Measurements from ENCODE around the gene PTPN14. TPM values are rescaled to one million over a fixed set of nuclear protein-coding genes. Genes with fewer than 3 reads are reported as not detected.

PTPN14 gene
- total RNA-seq, 5 donors from 2014 or later (not counting 1 experiment from before 2014, with no cell fraction given) = 0.02 to 0.36 (median 0.29) TPM

DNA sequence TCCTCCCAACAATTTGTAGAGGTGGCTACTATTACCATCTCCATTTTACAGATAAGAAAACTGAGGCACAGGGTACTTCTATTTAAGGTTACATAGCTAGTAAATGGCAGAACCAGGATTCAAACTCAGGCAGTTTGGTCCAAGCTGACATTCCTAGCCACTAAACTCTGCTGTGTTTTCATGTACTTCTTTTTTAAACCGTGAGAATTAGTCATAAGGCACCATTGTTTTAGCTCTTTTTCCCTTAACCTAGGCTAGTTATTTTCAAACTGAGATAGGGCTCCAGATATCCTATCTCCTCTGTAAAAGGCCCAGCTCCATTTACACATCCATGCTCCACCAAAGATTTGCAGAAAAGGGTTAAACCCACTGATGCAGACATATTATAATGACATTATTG, 92.9 kb downstream of the PTPN14 start:
- Mint-ChIP-seq H3K4me3 (no peak overlapping the region), H3K9me3 (no peaks in the 10 kb centered on the region), H3K36me3 (no peaks in the 10 kb centered on the region), H3K27me3 (peaks cover 0 to 4% of the 10 kb centered on the region in 2 donors), H3K4me1 (peaks cover 0 to 6% (median 0%) of the 10 kb centered on the region in 3 donors), H3K27ac (no peak overlapping the region)
- ATAC-seq (replicated peaks in 1 of 4) (no peak), DNase-seq (no peak)
- H3K27me3 ChIP-seq (replicated peaks in 1 of 2; ENCODE audit: control insufficient read depth in 2 of 2, extremely low read depth in 1 of 2, insufficient read depth in 2 of 2, low read length in 1 of 2) = no peaks in the 10 kb centered on the region
- H3K27ac ChIP-seq (ENCODE audit: low read length) = no peak overlapping the region
- CTCF ChIA-PET = interaction anchor here in 1 of 2 donors (0.6 kb wide), 1 partner anchor 244 kb away, joined by 3 read pairs; no protein-coding TSS in a partner anchor
- POLR2A ChIA-PET = no interaction called here
- H3K36me3 ChIP-seq (ENCODE audit: control insufficient read depth in 2 of 2, extremely low read depth in 1 of 2, insufficient read depth in 1 of 2, low read length in 1 of 2) = no peaks in the 10 kb centered on the region
- no peaks in the 10 kb centered on the region for H3K4me1 ChIP-seq (ENCODE audit: control insufficient read depth in 1 of 2, extremely low read depth in 1 of 2, insufficient read depth in 2 of 2, low read length in 2 of 2)
- no peaks in the 10 kb centered on the region for H3K9me3 ChIP-seq
- no peak overlapping the region for H3K4me3 ChIP-seq (ENCODE audit: control insufficient read depth in 1 of 2, extremely low read depth in 1 of 2, low read length in 1 of 2)
- 50% methylated on average over 1 of the region's 1 CpG for WGBS (ENCODE audit: insufficient coverage)

DNA sequence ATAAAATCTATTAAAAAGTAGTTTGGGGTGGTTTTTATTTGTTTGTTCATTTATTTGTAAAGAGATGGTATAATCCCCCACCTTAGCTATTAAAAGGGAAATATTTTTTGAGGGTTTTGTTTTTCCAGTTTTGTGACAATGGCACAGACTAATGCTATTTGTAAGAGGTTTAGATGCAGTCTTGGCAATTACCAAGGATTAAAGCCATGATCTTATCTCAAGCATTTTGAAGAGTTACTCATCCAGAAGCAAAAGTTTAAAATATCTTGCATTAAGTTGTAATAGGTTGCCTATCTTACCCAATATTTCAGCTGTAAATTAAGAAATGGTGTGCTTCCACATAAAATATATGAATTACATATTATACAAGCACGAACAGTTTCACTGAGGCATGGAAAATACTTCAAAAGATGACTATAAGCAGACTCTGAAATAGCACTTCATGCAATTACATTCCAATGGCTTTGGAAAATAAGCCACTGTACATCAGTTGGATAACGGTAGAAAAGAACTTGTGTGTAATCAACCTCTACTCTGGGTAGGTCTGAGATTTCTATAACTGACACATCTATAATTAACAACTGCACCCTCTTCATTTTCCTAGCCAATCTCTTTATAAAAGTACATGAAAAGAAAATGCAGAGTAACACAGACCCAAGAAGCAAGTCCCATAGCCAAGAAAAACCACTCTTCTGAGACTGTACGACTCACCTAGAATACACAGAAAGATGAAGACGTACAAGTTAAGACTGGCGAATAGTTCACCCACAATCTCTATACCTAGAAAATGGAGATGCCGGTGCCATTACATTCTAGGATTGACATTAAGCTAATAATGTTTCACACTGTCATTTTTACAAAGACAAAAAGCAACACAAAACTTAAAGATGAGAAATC, 95.2 kb downstream of the PTPN14 start:
- no peak for DNase-seq
- Histone ChIP-seq H3K4me1 (ENCODE audit: control insufficient read depth in 1 of 2, extremely low read depth in 1 of 2, insufficient read depth in 2 of 2, low read length in 2 of 2) (no peaks in the 10 kb centered on the region), H3K4me3 (ENCODE audit: control insufficient read depth in 1 of 2, extremely low read depth in 1 of 2, low read length in 1 of 2) (no peak overlapping the region), H3K27ac (ENCODE audit: low read length) (no peak overlapping the region), H3K27me3 (replicated peaks in 1 of 2; ENCODE audit: control insufficient read depth in 2 of 2, extremely low read depth in 1 of 2, insufficient read depth in 2 of 2, low read length in 1 of 2) (no peaks in the 10 kb centered on the region), H3K36me3 (ENCODE audit: control insufficient read depth in 2 of 2, extremely low read depth in 1 of 2, insufficient read depth in 1 of 2, low read length in 1 of 2) (no peaks in the 10 kb centered on the region), H3K9me3 (no peaks in the 10 kb centered on the region)
- peaks cover 0 to 11% of the 10 kb centered on the region in 2 donors for H3K27me3 Mint-ChIP-seq
- no peak overlapping the region for H3K4me3 Mint-ChIP-seq
- CTCF ChIA-PET = interaction anchor here in 1 of 2 donors (1.0 kb wide), 1 partner anchor 12 kb away, joined by 3 read pairs; no protein-coding TSS in a partner anchor
- POLR2A ChIA-PET = no interaction called here
- H3K27ac Mint-ChIP-seq = no peak overlapping the region
- ATAC-seq (replicated peaks in 1 of 4) = no peak
- WGBS (ENCODE audit: insufficient coverage) = 89% methylated on average over 4 of the region's 6 CpGs
- H3K36me3 Mint-ChIP-seq = no peaks in the 10 kb centered on the region
- peaks cover 0 to 6% (median 0%) of the 10 kb centered on the region in 3 donors for H3K4me1 Mint-ChIP-seq
- no peaks in the 10 kb centered on the region for H3K9me3 Mint-ChIP-seq

DNA sequence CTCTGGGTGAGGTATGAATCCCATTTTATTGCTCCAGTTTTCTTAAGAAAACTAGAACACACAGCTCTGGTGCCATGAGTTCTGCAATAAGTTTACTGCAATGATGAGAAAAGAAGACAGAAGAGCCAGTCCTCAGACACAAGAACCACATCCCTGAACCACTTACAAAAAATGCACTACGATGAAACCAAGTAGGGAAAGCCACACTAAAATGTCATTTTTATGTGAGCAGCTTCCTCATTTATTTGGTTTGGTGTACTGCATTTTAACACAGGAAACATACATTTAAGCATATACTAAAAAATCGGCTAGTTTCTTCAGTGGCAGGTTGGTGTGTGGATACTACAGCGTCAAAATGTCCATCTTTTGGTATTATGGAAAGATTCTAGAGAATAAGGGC, 95.9 kb downstream of the PTPN14 start:
- no peak overlapping the region for H3K27ac Mint-ChIP-seq
- no peaks in the 10 kb centered on the region for H3K9me3 Mint-ChIP-seq
- Histone ChIP-seq H3K36me3 (ENCODE audit: control insufficient read depth in 2 of 2, extremely low read depth in 1 of 2, insufficient read depth in 1 of 2, low read length in 1 of 2) (no peaks in the 10 kb centered on the region), H3K27me3 (replicated peaks in 1 of 2; ENCODE audit: control insufficient read depth in 2 of 2, extremely low read depth in 1 of 2, insufficient read depth in 2 of 2, low read length in 1 of 2) (no peaks in the 10 kb centered on the region), H3K4me1 (ENCODE audit: control insufficient read depth in 1 of 2, extremely low read depth in 1 of 2, insufficient read depth in 2 of 2, low read length in 2 of 2) (no peaks in the 10 kb centered on the region), H3K27ac (ENCODE audit: low read length) (no peak overlapping the region), H3K9me3 (no peaks in the 10 kb centered on the region), H3K4me3 (ENCODE audit: control insufficient read depth in 1 of 2, extremely low read depth in 1 of 2, low read length in 1 of 2) (no peak overlapping the region)
- DNase-seq = no peak
- H3K4me1 Mint-ChIP-seq = peaks cover 0 to 6% (median 0%) of the 10 kb centered on the region in 3 donors
- CTCF ChIA-PET = no interaction called here
- H3K36me3 Mint-ChIP-seq = no peaks in the 10 kb centered on the region
- no peak for ATAC-seq (replicated peaks in 1 of 4)
- H3K4me3 Mint-ChIP-seq = no peak overlapping the region
- whole genome bisulfite sequencing (ENCODE audit: insufficient coverage) = 67% methylated on average over 1 of the region's 3 CpGs
- POLR2A ChIA-PET = no interaction called here
- H3K27me3 Mint-ChIP-seq = peaks cover 0 to 11% of the 10 kb centered on the region in 2 donors

DNA sequence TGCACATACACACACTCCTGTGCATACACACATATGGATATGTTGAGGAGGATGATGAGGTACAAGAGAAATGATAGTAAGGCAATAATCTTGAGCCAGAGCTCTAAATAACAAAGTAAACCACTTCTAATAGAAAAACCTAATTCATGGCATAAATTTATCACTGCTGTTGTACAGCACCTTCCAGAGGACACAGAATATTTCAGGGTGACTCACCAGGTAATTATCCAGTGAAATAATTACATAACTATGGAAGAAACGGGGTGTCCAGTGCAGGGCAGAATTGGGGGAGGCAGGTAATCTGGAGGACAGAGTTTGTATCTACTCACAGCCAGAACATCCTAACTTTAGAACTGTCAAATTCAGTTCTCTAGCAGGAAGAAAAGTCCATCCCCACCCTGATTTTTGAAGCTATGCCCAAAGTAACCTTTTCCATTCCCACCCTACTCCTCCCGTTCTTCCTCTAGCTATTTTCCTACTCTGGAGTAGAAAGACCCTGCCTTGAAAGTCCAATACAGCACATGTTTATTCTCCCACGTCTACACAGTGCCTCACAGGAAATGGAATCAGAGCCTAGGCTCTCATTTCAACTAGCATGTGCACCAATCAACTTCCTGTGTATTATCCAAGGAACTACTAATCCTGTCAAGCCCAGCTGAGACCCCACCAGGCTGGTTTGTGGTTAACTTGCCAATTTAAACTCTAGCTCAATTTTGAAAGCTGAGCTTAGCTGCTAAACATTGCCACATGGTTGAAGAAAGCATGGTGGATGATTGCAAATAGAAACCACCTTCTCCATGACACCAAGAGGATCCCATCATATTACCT, 96.6 kb downstream of the PTPN14 start:
- Mint-ChIP-seq H3K9me3 (no peaks in the 10 kb centered on the region), H3K27me3 (peaks cover 0 to 11% of the 10 kb centered on the region in 2 donors), H3K27ac (no peak overlapping the region), H3K4me1 (peaks cover 0 to 6% (median 0%) of the 10 kb centered on the region in 3 donors), H3K4me3 (no peak overlapping the region), H3K36me3 (no peaks in the 10 kb centered on the region)
- H3K27me3 ChIP-seq (replicated peaks in 1 of 2; ENCODE audit: control insufficient read depth in 2 of 2, extremely low read depth in 1 of 2, insufficient read depth in 2 of 2, low read length in 1 of 2) = peaks cover 0 to 3% of the 10 kb centered on the region in 2 experiments
- DNase-seq (no peak), ATAC-seq (replicated peaks in 1 of 4) (no peak)
- POLR2A ChIA-PET = no interaction called here
- no peak overlapping the region for H3K4me3 ChIP-seq (ENCODE audit: control insufficient read depth in 1 of 2, extremely low read depth in 1 of 2, low read length in 1 of 2)
- H3K9me3 ChIP-seq = no peaks in the 10 kb centered on the region
- H3K36me3 ChIP-seq (ENCODE audit: control insufficient read depth in 2 of 2, extremely low read depth in 1 of 2, insufficient read depth in 1 of 2, low read length in 1 of 2) = no peaks in the 10 kb centered on the region
- CTCF ChIA-PET = no interaction called here
- 18% methylated on average over 2 of the region's 3 CpGs for WGBS (ENCODE audit: insufficient coverage)
- H3K27ac ChIP-seq (ENCODE audit: low read length) = no peak overlapping the region
- H3K4me1 ChIP-seq (ENCODE audit: control insufficient read depth in 1 of 2, extremely low read depth in 1 of 2, insufficient read depth in 2 of 2, low read length in 2 of 2) = no peaks in the 10 kb centered on the region

DNA sequence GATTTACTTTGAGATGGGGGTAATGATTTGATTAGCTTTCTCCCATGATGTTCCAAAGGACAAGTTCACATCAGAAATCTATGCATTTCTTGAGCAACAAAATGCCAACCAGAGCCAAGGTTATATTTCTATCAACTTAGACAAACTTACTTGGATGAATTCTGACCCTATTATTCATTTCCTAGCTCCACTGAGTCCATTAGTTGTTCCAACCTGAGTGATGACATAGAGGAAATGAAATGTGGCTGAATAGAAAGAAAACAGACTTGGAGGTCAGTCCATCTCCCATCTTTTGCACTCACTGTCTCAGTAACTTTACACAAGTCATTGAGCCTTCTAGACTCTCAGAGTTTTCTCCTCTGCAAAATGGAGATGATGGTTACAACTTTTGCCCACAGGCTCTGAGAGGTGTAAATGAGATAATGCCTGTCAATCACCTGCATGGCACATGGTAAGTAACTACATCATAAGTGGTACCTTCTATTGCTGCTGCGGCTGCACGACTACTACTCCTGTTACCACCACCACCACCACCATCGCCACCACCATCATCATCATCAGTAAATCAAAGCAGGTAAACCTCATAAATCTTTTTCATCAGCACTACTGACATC, 98.2 kb downstream of the PTPN14 start:
- no peak overlapping the region for H3K27ac ChIP-seq (ENCODE audit: low read length)
- H3K27ac Mint-ChIP-seq = no peak overlapping the region
- ChIA-PET POLR2A (no interaction called here), CTCF (interaction anchor here (0.5 to 1.5 kb wide), 3 partner anchors 103 to 258 kb away, joined by 3 read pairs; no protein-coding TSS in a partner anchor)
- DNase-seq = no peak
- ATAC-seq (replicated peaks in 1 of 4) = no peak
- no peaks in the 10 kb centered on the region for H3K9me3 Mint-ChIP-seq
- H3K4me1 Mint-ChIP-seq = peaks cover 0 to 6% (median 0%) of the 10 kb centered on the region in 3 donors
- H3K4me3 Mint-ChIP-seq = no peak overlapping the region
- H3K9me3 ChIP-seq = no peaks in the 10 kb centered on the region
- no peaks in the 10 kb centered on the region for H3K36me3 Mint-ChIP-seq
- H3K4me3 ChIP-seq (ENCODE audit: control insufficient read depth in 1 of 2, extremely low read depth in 1 of 2, low read length in 1 of 2) = no peak overlapping the region
- no peaks in the 10 kb centered on the region for H3K36me3 ChIP-seq (ENCODE audit: control insufficient read depth in 2 of 2, extremely low read depth in 1 of 2, insufficient read depth in 1 of 2, low read length in 1 of 2)
- peaks cover 0 to 4% of the 10 kb centered on the region in 2 experiments for H3K27me3 ChIP-seq (replicated peaks in 1 of 2; ENCODE audit: control insufficient read depth in 2 of 2, extremely low read depth in 1 of 2, insufficient read depth in 2 of 2, low read length in 1 of 2)
- peaks cover 0 to 11% of the 10 kb centered on the region in 2 donors for H3K27me3 Mint-ChIP-seq
- no peaks in the 10 kb centered on the region for H3K4me1 ChIP-seq (ENCODE audit: control insufficient read depth in 1 of 2, extremely low read depth in 1 of 2, insufficient read depth in 2 of 2, low read length in 2 of 2)
- WGBS (ENCODE audit: insufficient coverage) = 79% methylated on average over 2 of the region's 3 CpGs
